Measurements from ENCODE around the gene MTX2. TPM values are rescaled to one million over a fixed set of nuclear protein-coding genes. Genes with fewer than 3 reads are reported as not detected.

The MTX2 gene
- total and polyA plus RNA-seq, 2 experiments from 2014 or later = 38.6 to 54.8 TPM

DNA sequence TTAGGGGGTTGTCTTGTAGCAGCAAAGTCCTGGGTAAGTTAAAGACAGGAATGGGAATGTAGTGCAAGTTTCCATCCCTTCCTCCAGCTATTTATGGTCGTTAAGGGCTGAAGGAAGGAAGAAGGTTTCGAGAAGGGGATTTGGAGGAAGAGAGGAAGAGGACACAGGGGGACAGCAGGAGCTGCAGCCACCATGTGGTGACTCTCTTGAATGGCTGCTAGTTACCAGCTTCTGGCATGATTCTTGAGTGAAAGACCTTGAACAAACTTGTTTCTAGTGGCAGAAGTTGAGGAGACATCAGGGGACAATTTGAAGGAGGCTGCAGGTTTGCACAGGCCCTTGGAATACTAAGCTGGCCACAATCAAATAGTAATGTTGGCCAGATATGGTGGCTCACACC, 116.6 kb downstream of the MTX2 start:
- H3K9me3 ChIP-seq (ENCODE audit: low read depth) = no peaks in the 10 kb centered on the region
- TF ChIP-seq EZH2phosphoT487 (IDR thresholded peaks at IDR 0.05; ENCODE audit: low read depth, severe bottlenecking, unreplicated experiment) (no peak), EZH2 (IDR thresholded peaks at IDR 0.05; ENCODE audit: borderline replicate concordance) (no peak)
- TF ChIP-seq, protein P1, sequence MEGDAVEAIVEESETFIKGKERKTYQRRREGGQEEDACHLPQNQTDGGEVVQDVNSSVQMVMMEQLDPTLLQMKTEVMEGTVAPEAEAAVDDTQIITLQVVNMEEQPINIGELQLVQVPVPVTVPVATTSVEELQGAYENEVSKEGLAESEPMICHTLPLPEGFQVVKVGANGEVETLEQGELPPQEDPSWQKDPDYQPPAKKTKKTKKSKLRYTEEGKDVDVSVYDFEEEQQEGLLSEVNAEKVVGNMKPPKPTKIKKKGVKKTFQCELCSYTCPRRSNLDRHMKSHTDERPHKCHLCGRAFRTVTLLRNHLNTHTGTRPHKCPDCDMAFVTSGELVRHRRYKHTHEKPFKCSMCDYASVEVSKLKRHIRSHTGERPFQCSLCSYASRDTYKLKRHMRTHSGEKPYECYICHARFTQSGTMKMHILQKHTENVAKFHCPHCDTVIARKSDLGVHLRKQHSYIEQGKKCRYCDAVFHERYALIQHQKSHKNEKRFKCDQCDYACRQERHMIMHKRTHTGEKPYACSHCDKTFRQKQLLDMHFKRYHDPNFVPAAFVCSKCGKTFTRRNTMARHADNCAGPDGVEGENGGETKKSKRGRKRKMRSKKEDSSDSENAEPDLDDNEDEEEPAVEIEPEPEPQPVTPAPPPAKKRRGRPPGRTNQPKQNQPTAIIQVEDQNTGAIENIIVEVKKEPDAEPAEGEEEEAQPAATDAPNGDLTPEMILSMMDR (IDR thresholded peaks at IDR 0.05; ENCODE audit: poor library complexity) = no peak
- H3K27me3 ChIP-seq = no peaks in the 10 kb centered on the region
- H3K4me2 ChIP-seq = no peak overlapping the region
- no peaks in the 10 kb centered on the region for H3K36me3 ChIP-seq (replicated peaks; ENCODE audit: insufficient read depth, low read depth)
- no peak for DNase-seq (ENCODE audit: low spot score)
- WGBS (ENCODE audit: low lambda C conversion rate, missing lambda C conversion rate) = 39% methylated on average over 2 of the region's 2 CpGs
- no peak overlapping the region for H2AFZ ChIP-seq
- H3K27ac ChIP-seq = no peak overlapping the region
- no peak overlapping the region for H3K4me3 ChIP-seq
- H3K79me2 ChIP-seq = no peaks in the 10 kb centered on the region
- no peaks in the 10 kb centered on the region for H4K20me1 ChIP-seq (ENCODE audit: insufficient read depth, poor library complexity, severe bottlenecking)
- H3K9me2 ChIP-seq (replicated peaks; ENCODE audit: insufficient read depth) = no peaks in the 10 kb centered on the region
- H3K4me1 ChIP-seq (ENCODE audit: insufficient read depth) = peaks cover 5% of the 10 kb centered on the region

Other genes with a start within 250 kb of the MTX2 start
- 3.5 and 3.7 TPM in 2 replicates for gene EVX2, start 185.5 kb upstream of the MTX2 start, total RNA-seq
- gene EVX2, start 185.5 kb upstream of the MTX2 start, polyA plus RNA-seq = 1.3 and 1.7 TPM in 2 replicates
- gene HOXD13, start 176.7 kb upstream of the MTX2 start, total RNA-seq = 33.9 and 37.2 TPM in 2 replicates
- gene HOXD13, start 176.7 kb upstream of the MTX2 start, polyA plus RNA-seq = 19.3 and 24.7 TPM in 2 replicates
- gene HOXD12, start 169.6 kb upstream of the MTX2 start, total RNA-seq = 17.9 and 29.0 TPM in 2 replicates
- gene HOXD12, start 169.6 kb upstream of the MTX2 start, polyA plus RNA-seq = 3.1 and 3.3 TPM in 2 replicates
- 5.7 and 6.3 TPM in 2 replicates for gene HOXD11, start 162.2 kb upstream of the MTX2 start, total RNA-seq
- 9.9 and 11.5 TPM in 2 replicates for gene HOXD11, start 162.2 kb upstream of the MTX2 start, polyA plus RNA-seq
- gene HOXD10, start 152.7 kb upstream of the MTX2 start, total RNA-seq = 8.5 and 11.7 TPM in 2 replicates
- 5.1 and 9.9 TPM in 2 replicates for gene HOXD10, start 152.7 kb upstream of the MTX2 start, polyA plus RNA-seq
- 2.4 and 2.9 TPM in 2 replicates for gene HOXD9, start 146.7 kb upstream of the MTX2 start, total RNA-seq
- gene HOXD9, start 146.7 kb upstream of the MTX2 start, polyA plus RNA-seq = 3.0 and 4.7 TPM in 2 replicates
- gene HOXD8, start 139.7 kb upstream of the MTX2 start, total RNA-seq = 1.3 TPM in 2 replicates
- 0.77 TPM in 1 of 2 replicates, not detected in the other for gene HOXD8, start 139.7 kb upstream of the MTX2 start, polyA plus RNA-seq
- gene HOXD4, start 117.9 kb upstream of the MTX2 start, total RNA-seq = 0.40 and 0.70 TPM in 2 replicates
- 0.13 TPM in 1 of 2 replicates, not detected in the other for gene HOXD4, start 117.9 kb upstream of the MTX2 start, polyA plus RNA-seq
- 0.13 and 0.20 TPM in 2 replicates for gene HOXD3, start 112.1 kb upstream of the MTX2 start, total RNA-seq
- gene HOXD3, start 112.1 kb upstream of the MTX2 start, polyA plus RNA-seq = 0.41 TPM in 1 of 2 replicates, not detected in the other
- not detected in 2 replicates for gene HOXD1, start 80.8 kb upstream of the MTX2 start, total RNA-seq
- gene HOXD1, start 80.8 kb upstream of the MTX2 start, polyA plus RNA-seq = not detected in 2 replicates

All from hepatocyte (in vitro differentiated cells).